Measurements from ENCODE around the gene POLD4. TPM values are rescaled to one million over a fixed set of nuclear protein-coding genes. Genes with fewer than 3 reads are reported as not detected.

POLD4 gene
- total and polyA plus RNA-seq, 2 of the 13 experiments (the other 11 are each of a cell fraction or from before 2014, with no cell fraction given) = 10.5 to 27.4 TPM

- TF ChIP-seq TFDP2 (CRISPR knock-in tag; IDR thresholded peaks at IDR 0.05) (peak; percentile 95), NFE2L1 (CRISPR knock-in tag; IDR thresholded peaks at IDR 0.05; ENCODE audit: borderline replicate concordance) (no peak), WIZ (CRISPR knock-in tag; IDR thresholded peaks at IDR 0.05) (peak; percentile 68), BCL6 (CRISPR knock-in tag; IDR thresholded peaks at IDR 0.05) (peak; percentile 68), ZNF83 (CRISPR knock-in tag; IDR thresholded peaks at IDR 0.05; ENCODE audit: borderline replicate concordance) (no peak), GATA4 (IDR thresholded peaks at IDR 0.05; ENCODE audit: borderline replicate concordance, low read depth) (no peak), PPARG (CRISPR knock-in tag; conservative IDR thresholded peaks at IDR 0.05) (peak; percentile 57), HMGXB3 (CRISPR knock-in tag; IDR thresholded peaks at IDR 0.05; ENCODE audit: borderline replicate concordance) (peak; percentile 20; the same call in 1 of the 2 replicates), LCORL (IDR thresholded peaks at IDR 0.05) (peak; percentile 32; the same call in 1 of the 2 replicates), LCORL (CRISPR knock-in tag; IDR thresholded peaks at IDR 0.05) (0 out of 2 replicates have a peak, but pooled peaks have one; percentile 17), POLR2G (IDR thresholded peaks at IDR 0.05; ENCODE audit: low read depth, low read length) (peak; percentile 84), ZNF441 (CRISPR knock-in tag; IDR thresholded peaks at IDR 0.05; ENCODE audit: borderline replicate concordance) (0 out of 2 replicates have a peak, but pooled peaks have one; percentile 40), PAX8 (CRISPR knock-in tag; IDR thresholded peaks at IDR 0.05; ENCODE audit: borderline replicate concordance) (no peak), NFYB (CRISPR knock-in tag; IDR thresholded peaks at IDR 0.05) (peak; percentile 92), MAZ (IDR thresholded peaks at IDR 0.05; ENCODE audit: borderline replicate concordance, low read depth, low read length) (no peak), MAZ (CRISPR knock-in tag; IDR thresholded peaks at IDR 0.05; ENCODE audit: low read depth) (0 out of 2 replicates have a peak, but pooled peaks have one; percentile 2), DNMT3B (CRISPR knock-in tag; conservative IDR thresholded peaks at IDR 0.05) (0 out of 2 replicates have a peak, but pooled peaks have one; percentile 35), MZF1 (CRISPR knock-in tag; IDR thresholded peaks at IDR 0.05; ENCODE audit: borderline replicate concordance) (no peak), ATF5 (CRISPR knock-in tag; IDR thresholded peaks at IDR 0.05; ENCODE audit: low read depth) (peak; percentile 77; the same call in 1 of the 2 replicates), ZNF224 (CRISPR knock-in tag; IDR thresholded peaks at IDR 0.05) (no peak; the same call in 1 of the 2 replicates), NCOR1 (IDR thresholded peaks at IDR 0.05; ENCODE audit: borderline replicate concordance, low read length) (no peak; the same call in 1 of the 2 replicates), TERF1 (CRISPR knock-in tag; IDR thresholded peaks at IDR 0.05) (no peak)
Observed at GRCh38 chr11:67391304-67392182, 38.2 kb upstream of the POLD4 start, which contains the start of gene RAD9A (continued).
